SK-N-MC (cell line): Measurements from ENCODE around the gene MRPL48.
"Not testable (repeated sequence)": the region's sequence is repeated elsewhere in the genome, so short reads cannot be mapped to it uniquely, and the experiment has no call there.

Experiments used
- DNase-seq: peaks from one replicate; pipeline ENCODE4 v3.0.0-alpha.2; 2011; ENCODE audit warnings: low read depth, low spot score
- H3K27ac ChIP-seq: fragments of 200-600 bp; sonication (generic); 2 replicates; pipeline ENCODE4 v1.5.1; 2016; ENCODE audit warnings: mixed run types
- H3K36me3 ChIP-seq: fragments of 200-600 bp; sonication (generic); 2 replicates; pipeline ENCODE4 v1.6.1; 2017; ENCODE audit warnings: antibody characterized with exemption, low read length, mixed read lengths; ENCODE audit not compliant: insufficient read depth
- H3K4me3 ChIP-seq: fragments of 200-600 bp; sonication (generic); 2 replicates; pipeline ENCODE4 v1.5.1; 2016
- H3K9ac ChIP-seq: fragments of 200-600 bp; sonication (generic); 2 replicates; pipeline ENCODE4 v1.8.0; 2017; ENCODE audit warnings: mixed run types, mixed read lengths; ENCODE audit not compliant: insufficient read length
- H3K9me3 ChIP-seq: fragments of 200-600 bp; sonication (generic); 2 replicates; pipeline ENCODE4 v1.6.1; 2017; ENCODE audit warnings: low read depth, mild to moderate bottlenecking, antibody characterized with exemption, low read length, moderate library complexity, mixed read lengths
- EZH2 ChIP-seq: fragments of 200-600 bp; sonication (generic); IDR thresholded peaks from one replicate; pipeline ENCODE4 v1.6.1; 2017; ENCODE audit warnings: antibody characterized with exemption
- FOXP2 ChIP-seq: optimal IDR thresholded peaks from 2 replicates; pipeline ENCODE3; 2011; ENCODE audit warnings: mild to moderate bottlenecking, moderate library complexity; ENCODE audit not compliant: insufficient read depth; ENCODE audit errors: extremely low read length, control extremely low read depth
- POLR2AphosphoS5 ChIP-seq: IDR thresholded peaks from 2 replicates; pipeline ENCODE4 v1.6.1; 2012; ENCODE audit warnings: mild to moderate bottlenecking, low read depth, low read length, borderline replicate concordance

MRPL48 gene

GRCh38 chr11:73787643-73788558 is at the start of gene MRPL48:
MRPL48 (plus strand) TSS chr11:73787874; CDS start chr11:73787972, 98 bp downstream.
- Histone ChIP-seq H3K9me3 (no peaks in the 10 kb centered on the region), H3K4me3 (peak within 1 kb of the TSS; percentile 95), H3K27ac (peak within 1 kb of the TSS; percentile 99), H3K9ac (peak within 1 kb of the TSS; percentile 95), H3K36me3 (peaks cover 15% of the 10 kb centered on the region)
- peak; percentile 90 for DNase-seq
- TF ChIP-seq FOXP2 (peak; percentile 88), POLR2AphosphoS5 (peak; percentile 93), EZH2 (no peak)

DNA sequence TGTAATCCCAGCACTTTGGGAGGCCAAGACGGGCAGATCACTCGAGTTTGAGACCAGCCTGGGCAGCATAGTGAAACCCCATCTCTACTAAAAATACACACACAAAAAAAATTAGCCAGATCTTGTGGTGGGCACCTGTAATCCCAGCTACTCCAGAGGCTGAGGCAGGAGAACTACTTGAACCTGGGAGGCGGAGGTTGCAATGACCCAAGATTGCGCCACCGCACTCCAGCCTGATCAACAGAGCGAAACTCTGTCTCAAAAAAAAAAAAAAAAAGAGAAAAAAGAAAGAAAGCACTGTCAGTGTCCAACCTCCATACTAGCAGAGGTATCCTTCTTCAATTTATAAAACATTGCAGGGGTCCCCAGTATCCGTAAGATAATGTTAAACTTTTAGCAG is 44.6 kb upstream of the MRPL48 start:
- H3K4me3 ChIP-seq: no peak overlapping the region
- H3K27ac ChIP-seq: no peak overlapping the region
- no peaks in the 10 kb centered on the region for H3K36me3 ChIP-seq
- H3K9me3 ChIP-seq: no peaks in the 10 kb centered on the region
- no peak overlapping the region for H3K9ac ChIP-seq
- no peak for TF ChIP-seq POLR2AphosphoS5
- no peak for TF ChIP-seq FOXP2
- TF ChIP-seq EZH2: no peak
- no peak for DNase-seq

DNA sequence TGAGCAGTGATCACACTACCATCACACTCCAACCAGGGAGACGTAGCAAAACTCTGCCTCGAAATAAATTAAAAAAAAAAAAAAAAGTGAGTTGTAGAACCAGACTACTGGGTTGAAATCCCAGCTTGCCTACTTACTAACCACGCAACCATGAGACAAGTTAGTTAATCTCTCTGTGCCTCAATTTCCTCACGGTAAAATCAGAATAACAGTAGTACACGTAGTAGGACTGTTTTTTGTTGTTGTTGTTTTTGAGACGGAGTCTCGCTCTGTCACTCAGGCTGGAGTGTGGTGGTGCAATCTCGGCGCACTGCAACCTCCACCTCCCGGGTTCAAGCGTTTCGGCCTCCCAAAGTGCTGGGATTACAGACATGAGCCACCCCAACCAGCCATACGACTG is 41.0 kb upstream of the MRPL48 start:
- TF ChIP-seq FOXP2 (no peak), POLR2AphosphoS5 (no peak), EZH2 (no peak)
- Histone ChIP-seq H3K4me3 (no peak overlapping the region), H3K9ac (no peak overlapping the region), H3K27ac (no peak overlapping the region), H3K9me3 (no peaks in the 10 kb centered on the region), H3K36me3 (no peaks in the 10 kb centered on the region)
- DNase-seq: no peak

- DNase-seq: no peak
- no peak overlapping the region for H3K27ac ChIP-seq
- H3K9ac ChIP-seq: no peak overlapping the region
- no peak overlapping the region for H3K4me3 ChIP-seq
- no peaks in the 10 kb centered on the region for H3K36me3 ChIP-seq
- H3K9me3 ChIP-seq: no peaks in the 10 kb centered on the region
- TF ChIP-seq POLR2AphosphoS5 (no peak), EZH2 (no peak), FOXP2 (no peak)
These were observed 39.9 kb upstream of the MRPL48 start for GRCh38 chr11:73747762-73748161.

- TF ChIP-seq POLR2AphosphoS5: no peak
- no peak for TF ChIP-seq FOXP2
- TF ChIP-seq EZH2: no peak
- no peak overlapping the region for H3K9ac ChIP-seq
- no peak for DNase-seq
- H3K4me3 ChIP-seq: no peak overlapping the region
- no peaks in the 10 kb centered on the region for H3K9me3 ChIP-seq
- H3K27ac ChIP-seq: no peak overlapping the region
- no peaks in the 10 kb centered on the region for H3K36me3 ChIP-seq
These were observed 39.4 kb upstream of the MRPL48 start for GRCh38 chr11:73748300-73748699.

GRCh38 chr11:73749118-73749517 is 38.6 kb upstream of the MRPL48 start:
- DNase-seq: no peak
- H3K4me3 ChIP-seq: no peak overlapping the region
- no peak overlapping the region for H3K9ac ChIP-seq

GRCh38 chr11:73750228-73750627 is 37.4 kb upstream of the MRPL48 start:
- Histone ChIP-seq H3K9me3 (no peaks in the 10 kb centered on the region), H3K27ac (no peak overlapping the region), H3K4me3 (no peak overlapping the region), H3K36me3 (no peaks in the 10 kb centered on the region), H3K9ac (no peak overlapping the region)
- TF ChIP-seq EZH2 (no peak), POLR2AphosphoS5 (no peak), FOXP2 (no peak)
- DNase-seq: no peak

More at GRCh38 chr11:73749118-73749517, 38.6 kb upstream of the MRPL48 start:
- H3K9me3 ChIP-seq: no peaks in the 10 kb centered on the region
- H3K27ac ChIP-seq: no peak overlapping the region
- no peaks in the 10 kb centered on the region for H3K36me3 ChIP-seq
- no peak for TF ChIP-seq EZH2
- TF ChIP-seq POLR2AphosphoS5: no peak
- TF ChIP-seq FOXP2: no peak

GRCh38 chr11:73750862-73751261 is 36.8 kb upstream of the MRPL48 start:
- H3K9me3 ChIP-seq, H3K36me3 ChIP-seq, H3K27ac ChIP-seq, H3K9ac ChIP-seq, H3K4me3 ChIP-seq, DNase-seq: not testable (repeated sequence)
